ENCODE results near the gene RBM10. TPM values are rescaled to one million over a fixed set of nuclear protein-coding genes. Genes with fewer than 3 reads are reported as not detected.
A peak's percentile ranks its signal among the peaks of the same experiment; 100 is the strongest.

The RBM10 gene
- total RNA-seq, 1 experiment from 2014 or later = 69.5 TPM

DNA sequence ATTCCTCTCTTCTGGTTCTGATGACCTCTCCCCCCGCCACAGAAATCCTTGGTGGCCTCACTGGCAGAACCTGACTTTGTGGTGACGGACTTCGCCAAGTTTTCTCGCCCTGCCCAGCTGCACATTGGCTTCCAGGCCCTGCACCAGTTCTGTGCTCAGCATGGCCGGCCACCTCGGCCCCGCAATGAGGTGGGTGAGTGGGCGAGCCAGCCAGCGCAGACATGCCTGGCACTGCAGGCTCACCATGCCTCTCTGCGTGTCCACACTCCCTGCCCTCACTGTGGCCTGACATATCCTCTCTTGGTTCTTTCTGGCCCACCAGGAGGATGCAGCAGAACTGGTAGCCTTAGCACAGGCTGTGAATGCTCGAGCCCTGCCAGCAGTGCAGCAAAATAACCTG, 57.3 kb downstream of the RBM10 start:
- intact Hi-C loops (cut with micrococcal nuclease) = no loop called here
- Mint-ChIP-seq H3K27ac (ENCODE audit: low read depth, unreplicated experiment) (no peak overlapping the region), H3K9me3 (ENCODE audit: unreplicated experiment) (no peaks in the 10 kb centered on the region), H3K27me3 (ENCODE audit: insufficient read depth, unreplicated experiment) (no peaks in the 10 kb centered on the region), H3K36me3 (ENCODE audit: insufficient read depth, unreplicated experiment) (peaks cover 92% of the 10 kb centered on the region), H3K4me3 (ENCODE audit: unreplicated experiment) (no peak overlapping the region), H3K4me1 (ENCODE audit: insufficient read depth, unreplicated experiment) (peaks cover under 1% of the 10 kb centered on the region)
- DNase-seq (ENCODE audit: unreplicated experiment) = no peak
- POLR2A ChIA-PET = no interaction called here
- CTCF ChIA-PET = interaction anchor here (1.2 kb wide), 1 partner anchor 181 kb away, joined by 8 read pairs; no protein-coding TSS in a partner anchor
- TF ChIP-seq, protein P1, sequence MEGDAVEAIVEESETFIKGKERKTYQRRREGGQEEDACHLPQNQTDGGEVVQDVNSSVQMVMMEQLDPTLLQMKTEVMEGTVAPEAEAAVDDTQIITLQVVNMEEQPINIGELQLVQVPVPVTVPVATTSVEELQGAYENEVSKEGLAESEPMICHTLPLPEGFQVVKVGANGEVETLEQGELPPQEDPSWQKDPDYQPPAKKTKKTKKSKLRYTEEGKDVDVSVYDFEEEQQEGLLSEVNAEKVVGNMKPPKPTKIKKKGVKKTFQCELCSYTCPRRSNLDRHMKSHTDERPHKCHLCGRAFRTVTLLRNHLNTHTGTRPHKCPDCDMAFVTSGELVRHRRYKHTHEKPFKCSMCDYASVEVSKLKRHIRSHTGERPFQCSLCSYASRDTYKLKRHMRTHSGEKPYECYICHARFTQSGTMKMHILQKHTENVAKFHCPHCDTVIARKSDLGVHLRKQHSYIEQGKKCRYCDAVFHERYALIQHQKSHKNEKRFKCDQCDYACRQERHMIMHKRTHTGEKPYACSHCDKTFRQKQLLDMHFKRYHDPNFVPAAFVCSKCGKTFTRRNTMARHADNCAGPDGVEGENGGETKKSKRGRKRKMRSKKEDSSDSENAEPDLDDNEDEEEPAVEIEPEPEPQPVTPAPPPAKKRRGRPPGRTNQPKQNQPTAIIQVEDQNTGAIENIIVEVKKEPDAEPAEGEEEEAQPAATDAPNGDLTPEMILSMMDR (IDR thresholded peaks at IDR 0.05; ENCODE audit: unreplicated experiment) = no peak
- BruUV-seq (replicated peaks) = no TSS peak

DNA sequence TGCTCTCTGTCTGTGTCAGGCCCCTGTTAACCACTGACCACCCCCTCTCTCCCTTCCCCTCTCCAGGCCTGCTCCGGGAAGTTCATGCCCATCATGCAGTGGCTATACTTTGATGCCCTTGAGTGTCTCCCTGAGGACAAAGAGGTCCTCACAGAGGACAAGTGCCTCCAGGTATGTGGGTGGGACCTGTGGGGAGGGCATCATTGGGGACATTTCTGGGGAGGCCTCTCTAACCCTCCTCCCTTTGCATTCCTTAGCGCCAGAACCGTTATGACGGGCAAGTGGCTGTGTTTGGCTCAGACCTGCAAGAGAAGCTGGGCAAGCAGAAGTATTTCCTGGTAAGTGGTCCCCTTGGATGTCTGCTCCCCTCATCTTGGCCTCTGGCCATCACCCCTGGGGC, 57.9 kb downstream of the RBM10 start:
- H3K27ac Mint-ChIP-seq (ENCODE audit: low read depth, unreplicated experiment) = no peak overlapping the region
- BruUV-seq (replicated peaks) = no TSS peak
- TF ChIP-seq, protein P1 (IDR thresholded peaks at IDR 0.05; ENCODE audit: unreplicated experiment) = no peak
- CTCF ChIA-PET = no interaction called here
- no peaks in the 10 kb centered on the region for H3K27me3 Mint-ChIP-seq (ENCODE audit: insufficient read depth, unreplicated experiment)
- intact Hi-C loops (cut with micrococcal nuclease) = no loop called here
- peaks cover 95% of the 10 kb centered on the region for H3K36me3 Mint-ChIP-seq (ENCODE audit: insufficient read depth, unreplicated experiment)
- no peak for DNase-seq (ENCODE audit: unreplicated experiment)
- POLR2A ChIA-PET = interaction anchor here (1.1 kb wide), 1 partner anchor 30 kb away, joined by 4 read pairs; the partner anchor contains the start of gene USP11
- H3K4me3 Mint-ChIP-seq (ENCODE audit: unreplicated experiment) = no peak overlapping the region
- H3K4me1 Mint-ChIP-seq (ENCODE audit: insufficient read depth, unreplicated experiment) = no peaks in the 10 kb centered on the region
- H3K9me3 Mint-ChIP-seq (ENCODE audit: unreplicated experiment) = no peaks in the 10 kb centered on the region

DNA sequence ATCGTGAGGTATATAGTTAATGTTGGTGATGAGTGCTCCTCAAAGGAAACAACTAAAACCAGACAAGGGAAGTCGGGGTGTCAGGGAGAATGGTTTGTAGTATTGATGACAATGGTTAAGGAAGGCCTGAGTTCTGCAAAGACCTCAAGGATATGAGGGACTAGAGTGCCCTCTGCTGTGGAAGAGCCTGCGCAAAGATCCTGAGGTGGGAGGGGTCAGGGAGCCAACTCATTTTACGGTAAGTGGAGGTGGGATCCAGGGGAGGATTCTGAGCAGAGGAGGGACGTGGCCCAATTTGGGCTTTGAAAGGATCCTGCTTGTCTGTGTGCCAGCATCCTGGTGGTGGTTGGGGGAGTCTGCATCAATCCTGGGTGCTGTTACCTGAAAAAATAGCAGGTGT, 59.9 kb downstream of the RBM10 start:
- no peaks in the 10 kb centered on the region for H3K27me3 Mint-ChIP-seq (ENCODE audit: insufficient read depth, unreplicated experiment)
- intact Hi-C loops (cut with micrococcal nuclease) = no loop called here
- no peaks in the 10 kb centered on the region for H3K9me3 Mint-ChIP-seq (ENCODE audit: unreplicated experiment)
- ChIA-PET CTCF (no interaction called here), POLR2A (interaction anchor here (1.2 to 2.8 kb wide), 2 partner anchors 11 to 12 kb away, joined by 3 to 16 read pairs; partner anchors contain the start of gene CDK16)
- H3K27ac Mint-ChIP-seq (ENCODE audit: low read depth, unreplicated experiment) = no peak overlapping the region
- TF ChIP-seq, protein P1 (IDR thresholded peaks at IDR 0.05; ENCODE audit: unreplicated experiment) = no peak
- BruUV-seq (replicated peaks) = no TSS peak
- no peak for DNase-seq (ENCODE audit: unreplicated experiment)
- H3K4me3 Mint-ChIP-seq (ENCODE audit: unreplicated experiment) = no peak overlapping the region
- H3K4me1 Mint-ChIP-seq (ENCODE audit: insufficient read depth, unreplicated experiment) = no peaks in the 10 kb centered on the region
- H3K36me3 Mint-ChIP-seq (ENCODE audit: insufficient read depth, unreplicated experiment) = peaks cover 98% of the 10 kb centered on the region

DNA sequence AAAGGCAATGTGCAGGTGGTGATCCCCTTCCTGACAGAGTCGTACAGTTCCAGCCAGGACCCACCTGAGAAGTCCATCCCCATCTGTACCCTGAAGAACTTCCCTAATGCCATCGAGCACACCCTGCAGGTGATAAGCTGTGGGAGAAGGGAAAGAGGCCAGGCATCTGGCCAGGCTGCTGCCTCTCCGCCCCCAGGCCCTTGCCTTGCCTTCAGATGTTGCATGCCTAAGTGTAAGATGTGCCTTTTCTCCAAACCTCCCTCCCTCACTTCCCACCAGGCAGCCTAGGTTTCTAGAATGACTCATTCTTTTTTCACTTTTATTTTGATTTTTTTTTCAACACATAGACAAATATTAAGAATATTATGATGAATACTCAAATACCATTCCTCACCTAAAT, 61.3 kb downstream of the RBM10 start:
- Mint-ChIP-seq H3K4me3 (ENCODE audit: unreplicated experiment) (no peak overlapping the region), H3K27ac (ENCODE audit: low read depth, unreplicated experiment) (peak overlapping the region; percentile 39), H3K4me1 (ENCODE audit: insufficient read depth, unreplicated experiment) (peaks cover 3% of the 10 kb centered on the region), H3K27me3 (ENCODE audit: insufficient read depth, unreplicated experiment) (no peaks in the 10 kb centered on the region), H3K9me3 (ENCODE audit: unreplicated experiment) (no peaks in the 10 kb centered on the region), H3K36me3 (ENCODE audit: insufficient read depth, unreplicated experiment) (peaks cover 98% of the 10 kb centered on the region)
- no TSS peak for BruUV-seq (replicated peaks)
- intact Hi-C loops (cut with micrococcal nuclease) = no loop called here
- ChIA-PET POLR2A (interaction anchor here (2.8 kb wide), 1 partner anchor 11 kb away, joined by 16 read pairs; the partner anchor contains the start of gene CDK16), CTCF (interaction anchor here (0.9 kb wide), 1 partner anchor 15 kb away, joined by 3 read pairs; no protein-coding TSS in a partner anchor)
- TF ChIP-seq, protein P1 (IDR thresholded peaks at IDR 0.05; ENCODE audit: unreplicated experiment) = no peak
- DNase-seq (ENCODE audit: unreplicated experiment) = peak; percentile 52

Measured in MCF 10A (cell line).